NB4 (cell line): ENCODE results near the gene EVI2B.

Experiments
- CTCF ChIP-seq: IDR thresholded peaks from one replicate; pipeline ENCODE4 v1.5.1; 2012; ENCODE audit warnings: low read depth, low read length
- POLR2A ChIP-seq: IDR thresholded peaks from 2 replicates; pipeline ENCODE4 v1.6.1; 2011; ENCODE audit warnings: mild to moderate bottlenecking; ENCODE audit not compliant: insufficient read length; ENCODE audit errors: extremely low read depth

- TF ChIP-seq POLR2A: no peak
- no peak for TF ChIP-seq CTCF
Observed at GRCh38 chr17:31328160-31328535, 14.3 kb upstream of the EVI2B start.
